ENCODE data around the gene KRTAP19-2.
"Not testable (repeated sequence)": the region's sequence is repeated elsewhere in the genome, so short reads cannot be mapped to it uniquely, and the experiment has no call there.

The KRTAP19-2 gene
- total RNA-seq, result 0 reads per million in 3 donors

GRCh38 chr21:30487336-30487735, at the start of gene KRTAP19-2:
KRTAP19-2 (minus strand) TSS chr21:30487436; CDS start chr21:30487348, 88 bp downstream.
- Histone ChIP-seq H3K27ac (ENCODE audit: insufficient read depth, low read length, poor library complexity, severe bottlenecking) (no peak within 1 kb of the TSS), H3K4me3 (ENCODE audit: insufficient read depth, low read depth, low read length, poor library complexity, severe bottlenecking) (no peak within 1 kb of the TSS), H3K9me3 (ENCODE audit: control insufficient read depth, low read length) (no peaks in the 10 kb centered on the region), H3K4me1 (ENCODE audit: control insufficient read depth, insufficient read depth, low read length, poor library complexity, severe bottlenecking) (no peaks in the 10 kb centered on the region), H3K36me3 (ENCODE audit: control insufficient read depth, insufficient read depth, low read length) (no peaks in the 10 kb centered on the region), H3K27me3 (replicated peaks; ENCODE audit: control insufficient read depth, insufficient read depth, low read length, poor library complexity, severe bottlenecking) (no peaks in the 10 kb centered on the region)
- DNase-seq, result no peak

GRCh38 chr21:30518876-30519275, 31.6 kb upstream of the KRTAP19-2 start:
- Histone ChIP-seq H3K9me3 (ENCODE audit: control insufficient read depth, low read length) (no peaks in the 10 kb centered on the region), H3K4me1 (ENCODE audit: control insufficient read depth, insufficient read depth, low read length, poor library complexity, severe bottlenecking) (no peaks in the 10 kb centered on the region), H3K27ac (ENCODE audit: insufficient read depth, low read length, poor library complexity, severe bottlenecking) (no peak overlapping the region), H3K27me3 (replicated peaks; ENCODE audit: control insufficient read depth, insufficient read depth, low read length, poor library complexity, severe bottlenecking) (no peaks in the 10 kb centered on the region), H3K4me3 (ENCODE audit: insufficient read depth, low read depth, low read length, poor library complexity, severe bottlenecking) (no peak overlapping the region), H3K36me3 (ENCODE audit: control insufficient read depth, insufficient read depth, low read length) (no peaks in the 10 kb centered on the region)
- DNase-seq, result no peak

GRCh38 chr21:30515681-30516080, 28.4 kb upstream of the KRTAP19-2 start:
- Histone ChIP-seq H3K4me3 (ENCODE audit: insufficient read depth, low read depth, low read length, poor library complexity, severe bottlenecking) (no peak overlapping the region), H3K27me3 (replicated peaks; ENCODE audit: control insufficient read depth, insufficient read depth, low read length, poor library complexity, severe bottlenecking) (no peaks in the 10 kb centered on the region), H3K36me3 (ENCODE audit: control insufficient read depth, insufficient read depth, low read length) (no peaks in the 10 kb centered on the region), H3K9me3 (ENCODE audit: control insufficient read depth, low read length) (no peaks in the 10 kb centered on the region), H3K27ac (ENCODE audit: insufficient read depth, low read length, poor library complexity, severe bottlenecking) (no peak overlapping the region), H3K4me1 (ENCODE audit: control insufficient read depth, insufficient read depth, low read length, poor library complexity, severe bottlenecking) (no peaks in the 10 kb centered on the region)
- DNase-seq, result no peak

- H3K4me3 ChIP-seq (ENCODE audit: insufficient read depth, low read depth, low read length, poor library complexity, severe bottlenecking); H3K9me3 ChIP-seq (ENCODE audit: control insufficient read depth, low read length); H3K27ac ChIP-seq (ENCODE audit: insufficient read depth, low read length, poor library complexity, severe bottlenecking); H3K27me3 ChIP-seq (replicated peaks; ENCODE audit: control insufficient read depth, insufficient read depth, low read length, poor library complexity, severe bottlenecking); DNase-seq; H3K4me1 ChIP-seq (ENCODE audit: control insufficient read depth, insufficient read depth, low read length, poor library complexity, severe bottlenecking); H3K36me3 ChIP-seq (ENCODE audit: control insufficient read depth, insufficient read depth, low read length): not testable (repeated sequence)
These were observed 18.5 kb upstream of the KRTAP19-2 start for GRCh38 chr21:30505621-30506205.

- Histone ChIP-seq H3K27me3 (replicated peaks; ENCODE audit: control insufficient read depth, insufficient read depth, low read length, poor library complexity, severe bottlenecking) (no peaks in the 10 kb centered on the region), H3K27ac (ENCODE audit: insufficient read depth, low read length, poor library complexity, severe bottlenecking) (no peak within 1 kb of the TSS), H3K4me3 (ENCODE audit: insufficient read depth, low read depth, low read length, poor library complexity, severe bottlenecking) (no peak within 1 kb of the TSS), H3K9me3 (ENCODE audit: control insufficient read depth, low read length) (no peaks in the 10 kb centered on the region), H3K36me3 (ENCODE audit: control insufficient read depth, insufficient read depth, low read length) (no peaks in the 10 kb centered on the region), H3K4me1 (ENCODE audit: control insufficient read depth, insufficient read depth, low read length, poor library complexity, severe bottlenecking) (no peaks in the 10 kb centered on the region)
- no peak for DNase-seq
These were observed 14.8 kb upstream of the KRTAP19-2 start, which contains the start of gene KRTAP19-5 for GRCh38 chr21:30502041-30502440. KRTAP19-5 (minus strand) TSS chr21:30502141; CDS start chr21:30502090, 51 bp downstream.

- Histone ChIP-seq H3K4me3 (ENCODE audit: insufficient read depth, low read depth, low read length, poor library complexity, severe bottlenecking) (no peak within 1 kb of the TSS), H3K27me3 (replicated peaks; ENCODE audit: control insufficient read depth, insufficient read depth, low read length, poor library complexity, severe bottlenecking) (no peaks in the 10 kb centered on the region), H3K36me3 (ENCODE audit: control insufficient read depth, insufficient read depth, low read length) (no peaks in the 10 kb centered on the region), H3K9me3 (ENCODE audit: control insufficient read depth, low read length) (no peaks in the 10 kb centered on the region), H3K27ac (ENCODE audit: insufficient read depth, low read length, poor library complexity, severe bottlenecking) (no peak within 1 kb of the TSS), H3K4me1 (ENCODE audit: control insufficient read depth, insufficient read depth, low read length, poor library complexity, severe bottlenecking) (no peaks in the 10 kb centered on the region)
- no peak for DNase-seq
These were observed 9.8 kb upstream of the KRTAP19-2 start, which contains the start of gene KRTAP19-4 for GRCh38 chr21:30497065-30497464. KRTAP19-4 (minus strand) TSS chr21:30497165; CDS start chr21:30497110, 55 bp downstream.

GRCh38 chr21:30491963-30492428, 4.8 kb upstream of the KRTAP19-2 start, which contains the start of gene KRTAP19-3:
KRTAP19-3 (minus strand) TSS chr21:30492013; CDS start chr21:30491957, 56 bp downstream.
- H3K36me3 ChIP-seq (ENCODE audit: control insufficient read depth, insufficient read depth, low read length), result no peaks in the 10 kb centered on the region
- H3K9me3 ChIP-seq (ENCODE audit: control insufficient read depth, low read length), result no peaks in the 10 kb centered on the region
- H3K27ac ChIP-seq (ENCODE audit: insufficient read depth, low read length, poor library complexity, severe bottlenecking), result no peak within 1 kb of the TSS
- no peak for DNase-seq
- H3K4me1 ChIP-seq (ENCODE audit: control insufficient read depth, insufficient read depth, low read length, poor library complexity, severe bottlenecking), result no peaks in the 10 kb centered on the region
- no peaks in the 10 kb centered on the region for H3K27me3 ChIP-seq (replicated peaks; ENCODE audit: control insufficient read depth, insufficient read depth, low read length, poor library complexity, severe bottlenecking)
- no peak within 1 kb of the TSS for H3K4me3 ChIP-seq (ENCODE audit: insufficient read depth, low read depth, low read length, poor library complexity, severe bottlenecking)

GRCh38 chr21:30486180-30486579, 1.1 kb downstream of the KRTAP19-2 start:
- no peaks in the 10 kb centered on the region for H3K36me3 ChIP-seq (ENCODE audit: control insufficient read depth, insufficient read depth, low read length)
- H3K9me3 ChIP-seq (ENCODE audit: control insufficient read depth, low read length), result no peaks in the 10 kb centered on the region
- H3K27me3 ChIP-seq (replicated peaks; ENCODE audit: control insufficient read depth, insufficient read depth, low read length, poor library complexity, severe bottlenecking), result no peaks in the 10 kb centered on the region
- no peak for DNase-seq
- H3K4me1 ChIP-seq (ENCODE audit: control insufficient read depth, insufficient read depth, low read length, poor library complexity, severe bottlenecking), result no peaks in the 10 kb centered on the region
- H3K27ac ChIP-seq (ENCODE audit: insufficient read depth, low read length, poor library complexity, severe bottlenecking), result no peak overlapping the region
- no peak overlapping the region for H3K4me3 ChIP-seq (ENCODE audit: insufficient read depth, low read depth, low read length, poor library complexity, severe bottlenecking)

GRCh38 chr21:30482130-30482529, 5.1 kb downstream of the KRTAP19-2 start:
- no peak overlapping the region for H3K4me3 ChIP-seq (ENCODE audit: insufficient read depth, low read depth, low read length, poor library complexity, severe bottlenecking)
- no peak overlapping the region for H3K27ac ChIP-seq (ENCODE audit: insufficient read depth, low read length, poor library complexity, severe bottlenecking)
- DNase-seq, result no peak
- no peaks in the 10 kb centered on the region for H3K36me3 ChIP-seq (ENCODE audit: control insufficient read depth, insufficient read depth, low read length)
- H3K27me3 ChIP-seq (replicated peaks; ENCODE audit: control insufficient read depth, insufficient read depth, low read length, poor library complexity, severe bottlenecking), result no peaks in the 10 kb centered on the region
- no peaks in the 10 kb centered on the region for H3K9me3 ChIP-seq (ENCODE audit: control insufficient read depth, low read length)
- H3K4me1 ChIP-seq (ENCODE audit: control insufficient read depth, insufficient read depth, low read length, poor library complexity, severe bottlenecking), result no peaks in the 10 kb centered on the region

- Histone ChIP-seq H3K36me3 (ENCODE audit: control insufficient read depth, insufficient read depth, low read length) (no peaks in the 10 kb centered on the region), H3K4me1 (ENCODE audit: control insufficient read depth, insufficient read depth, low read length, poor library complexity, severe bottlenecking) (no peaks in the 10 kb centered on the region), H3K27ac (ENCODE audit: insufficient read depth, low read length, poor library complexity, severe bottlenecking) (no peak within 1 kb of the TSS), H3K4me3 (ENCODE audit: insufficient read depth, low read depth, low read length, poor library complexity, severe bottlenecking) (no peak within 1 kb of the TSS), H3K27me3 (replicated peaks; ENCODE audit: control insufficient read depth, insufficient read depth, low read length, poor library complexity, severe bottlenecking) (no peaks in the 10 kb centered on the region), H3K9me3 (ENCODE audit: control insufficient read depth, low read length) (no peaks in the 10 kb centered on the region)
- DNase-seq, result no peak
These were observed 7.1 kb downstream of the KRTAP19-2 start, which contains the start of gene KRTAP19-1 for GRCh38 chr21:30480145-30480544. KRTAP19-1 (minus strand) TSS chr21:30480367; CDS start chr21:30480317, 50 bp downstream.
